Measurements from ENCODE around the gene BSN.

BSN gene, protein sequence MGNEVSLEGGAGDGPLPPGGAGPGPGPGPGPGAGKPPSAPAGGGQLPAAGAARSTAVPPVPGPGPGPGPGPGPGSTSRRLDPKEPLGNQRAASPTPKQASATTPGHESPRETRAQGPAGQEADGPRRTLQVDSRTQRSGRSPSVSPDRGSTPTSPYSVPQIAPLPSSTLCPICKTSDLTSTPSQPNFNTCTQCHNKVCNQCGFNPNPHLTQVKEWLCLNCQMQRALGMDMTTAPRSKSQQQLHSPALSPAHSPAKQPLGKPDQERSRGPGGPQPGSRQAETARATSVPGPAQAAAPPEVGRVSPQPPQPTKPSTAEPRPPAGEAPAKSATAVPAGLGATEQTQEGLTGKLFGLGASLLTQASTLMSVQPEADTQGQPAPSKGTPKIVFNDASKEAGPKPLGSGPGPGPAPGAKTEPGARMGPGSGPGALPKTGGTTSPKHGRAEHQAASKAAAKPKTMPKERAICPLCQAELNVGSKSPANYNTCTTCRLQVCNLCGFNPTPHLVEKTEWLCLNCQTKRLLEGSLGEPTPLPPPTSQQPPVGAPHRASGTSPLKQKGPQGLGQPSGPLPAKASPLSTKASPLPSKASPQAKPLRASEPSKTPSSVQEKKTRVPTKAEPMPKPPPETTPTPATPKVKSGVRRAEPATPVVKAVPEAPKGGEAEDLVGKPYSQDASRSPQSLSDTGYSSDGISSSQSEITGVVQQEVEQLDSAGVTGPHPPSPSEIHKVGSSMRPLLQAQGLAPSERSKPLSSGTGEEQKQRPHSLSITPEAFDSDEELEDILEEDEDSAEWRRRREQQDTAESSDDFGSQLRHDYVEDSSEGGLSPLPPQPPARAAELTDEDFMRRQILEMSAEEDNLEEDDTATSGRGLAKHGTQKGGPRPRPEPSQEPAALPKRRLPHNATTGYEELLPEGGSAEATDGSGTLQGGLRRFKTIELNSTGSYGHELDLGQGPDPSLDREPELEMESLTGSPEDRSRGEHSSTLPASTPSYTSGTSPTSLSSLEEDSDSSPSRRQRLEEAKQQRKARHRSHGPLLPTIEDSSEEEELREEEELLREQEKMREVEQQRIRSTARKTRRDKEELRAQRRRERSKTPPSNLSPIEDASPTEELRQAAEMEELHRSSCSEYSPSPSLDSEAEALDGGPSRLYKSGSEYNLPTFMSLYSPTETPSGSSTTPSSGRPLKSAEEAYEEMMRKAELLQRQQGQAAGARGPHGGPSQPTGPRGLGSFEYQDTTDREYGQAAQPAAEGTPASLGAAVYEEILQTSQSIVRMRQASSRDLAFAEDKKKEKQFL (N-terminal part only)

DNA sequence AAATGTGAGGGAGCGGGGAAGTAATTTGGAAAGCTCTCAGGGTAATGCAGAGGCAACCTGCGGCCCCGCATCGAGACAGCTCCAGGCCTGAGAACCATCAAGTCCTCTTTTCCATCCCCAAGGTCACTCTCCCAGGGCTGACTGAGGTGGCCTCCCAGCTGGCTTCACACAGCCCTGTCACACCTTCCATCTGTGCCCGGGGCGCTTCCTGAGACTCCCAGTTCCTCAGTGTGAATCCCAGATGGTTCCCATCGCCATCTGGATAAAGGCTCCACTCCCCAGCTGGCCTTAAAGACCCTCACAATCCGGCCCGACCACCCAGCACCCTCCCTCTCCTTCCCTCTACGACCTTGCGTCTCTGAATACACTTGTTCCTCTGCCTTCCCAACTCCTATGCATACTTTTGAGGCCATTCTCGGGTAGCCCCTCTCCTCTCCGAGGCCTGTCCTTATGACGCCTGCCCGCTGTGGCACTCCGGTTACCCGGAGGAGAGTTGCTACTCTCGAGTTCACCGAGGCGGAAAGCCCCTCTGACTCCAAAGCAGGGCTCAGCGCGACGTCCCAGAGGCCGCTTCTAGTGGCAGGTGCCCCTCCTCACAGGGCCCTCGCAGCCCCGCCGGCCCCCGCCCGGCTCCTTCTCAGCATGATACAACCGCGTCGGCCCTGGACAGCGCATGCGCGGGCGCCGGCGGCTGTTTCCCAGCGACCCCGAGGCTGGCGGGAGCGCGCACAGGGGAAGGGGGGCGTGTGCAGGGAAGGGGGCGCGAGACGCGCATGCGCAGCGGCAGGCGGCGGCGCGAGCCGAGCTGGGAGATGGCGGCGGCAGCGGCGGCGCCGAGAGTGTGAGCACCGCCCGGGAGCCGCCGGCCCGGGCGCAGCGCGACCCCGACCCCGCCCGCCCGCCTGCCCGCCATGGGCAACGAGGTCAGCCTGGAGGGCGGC lies at the start of gene BSN:
Gene BSN (plus strand): TSS at position 786 of the 941 bp plus-strand sequence. CDS start 126 bp downstream, at position 912.
- Histone ChIP-seq H4K20me1 (peaks cover 11% of the 10 kb centered on the region), H3K27ac (peak within 1 kb of the TSS; percentile 50), H3K9ac (peak within 1 kb of the TSS; percentile 77), H3K4me1 (peaks cover 34% of the 10 kb centered on the region), H3K4me3 (peak within 1 kb of the TSS; percentile 71), H3K9me3 (no peaks in the 10 kb centered on the region), H3K4me2 (peak within 1 kb of the TSS; percentile 97), H3K36me3 (no peaks in the 10 kb centered on the region), H3K27me3 (peaks cover 28% of the 10 kb centered on the region)
- no peak for TF ChIP-seq Cebpa-rat (IDR thresholded peaks at IDR 0.05)

- Histone ChIP-seq H3K9ac (no peak overlapping the region), H4K20me1 (peaks cover 43% of the 10 kb centered on the region), H3K4me3 (no peak overlapping the region), H3K4me2 (no peak overlapping the region), H3K4me1 (peaks cover 7% of the 10 kb centered on the region), H3K27ac (no peak overlapping the region), H3K27me3 (no peaks in the 10 kb centered on the region), H3K36me3 (peaks cover 18% of the 10 kb centered on the region), H3K9me3 (no peaks in the 10 kb centered on the region)
- no peak for TF ChIP-seq Cebpa-rat (IDR thresholded peaks at IDR 0.05)
Measured at GRCh38 chr3:49506906-49507305, 47.4 kb upstream of the BSN start.

DNA sequence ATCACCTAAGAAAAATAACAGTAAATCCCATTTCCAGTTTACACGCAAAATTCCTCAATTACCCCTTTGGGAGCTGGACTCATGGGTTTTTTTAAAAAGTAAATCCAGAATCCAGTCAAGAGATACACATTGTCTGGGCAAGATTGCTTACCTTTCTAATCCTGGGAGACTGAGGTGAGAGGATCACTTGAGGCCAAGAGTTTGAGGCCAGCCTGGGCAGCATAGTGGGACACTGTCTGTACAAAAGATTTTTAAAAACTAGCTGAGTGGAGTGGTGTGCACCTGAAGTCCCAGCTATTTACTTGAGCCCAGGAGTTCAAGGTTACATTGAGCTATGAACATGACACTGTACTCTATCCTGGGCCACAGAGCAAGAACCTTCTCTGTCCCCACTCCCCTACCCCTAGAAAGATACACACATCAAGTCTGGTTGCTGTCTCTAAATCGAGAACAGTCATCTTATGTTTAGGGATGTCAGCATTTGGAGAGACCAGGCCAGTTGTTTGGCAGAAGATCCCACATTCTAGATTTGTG lies 45.2 kb upstream of the BSN start:
- Histone ChIP-seq H3K4me2 (no peak overlapping the region), H3K9ac (no peak overlapping the region), H3K4me3 (no peak overlapping the region), H3K4me1 (peaks cover 7% of the 10 kb centered on the region), H3K27ac (no peak overlapping the region), H3K36me3 (peaks cover 38% of the 10 kb centered on the region), H3K27me3 (no peaks in the 10 kb centered on the region), H4K20me1 (peaks cover 36% of the 10 kb centered on the region), H3K9me3 (no peaks in the 10 kb centered on the region)
- no peak for TF ChIP-seq Cebpa-rat (IDR thresholded peaks at IDR 0.05)

- no peak overlapping the region for H3K9ac ChIP-seq
- H3K27me3 ChIP-seq, result no peaks in the 10 kb centered on the region
- H3K9me3 ChIP-seq, result no peaks in the 10 kb centered on the region
- TF ChIP-seq Cebpa-rat (IDR thresholded peaks at IDR 0.05), result no peak
- H3K4me1 ChIP-seq, result no peaks in the 10 kb centered on the region
- H3K4me2 ChIP-seq, result no peak overlapping the region
- H3K4me3 ChIP-seq, result no peak overlapping the region
- H3K27ac ChIP-seq, result no peak overlapping the region
- H3K36me3 ChIP-seq, result peaks cover 60% of the 10 kb centered on the region
- H4K20me1 ChIP-seq, result peaks cover 34% of the 10 kb centered on the region
Measured at GRCh38 chr3:49511639-49512038, 42.6 kb upstream of the BSN start.

DNA sequence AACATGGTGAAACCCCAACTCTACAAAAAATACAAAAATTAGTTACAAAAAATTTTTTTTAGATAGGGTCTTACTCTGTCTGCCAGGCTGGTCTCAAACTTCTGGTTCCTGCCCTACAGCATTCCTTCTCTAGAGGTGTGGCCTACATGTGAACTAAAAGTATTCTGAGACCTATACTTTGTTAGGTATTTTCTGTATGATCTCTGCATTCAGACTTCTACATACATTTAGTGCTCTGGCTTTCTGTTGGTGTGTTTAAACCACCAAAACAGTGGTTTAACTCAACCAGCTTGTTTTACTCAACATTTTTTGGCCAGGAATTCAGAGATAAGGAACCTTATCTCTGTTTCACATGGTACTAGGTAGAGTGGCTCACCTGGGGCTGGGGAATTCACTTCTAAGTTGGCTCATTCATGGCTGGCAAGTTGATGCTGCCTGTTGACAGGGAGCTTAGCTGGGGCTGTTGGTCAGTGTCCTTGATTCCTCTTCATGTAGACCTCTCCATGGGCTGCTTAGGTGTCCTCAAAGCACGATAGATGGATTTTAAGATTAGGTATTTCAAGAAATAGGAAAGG lies 41.4 kb upstream of the BSN start:
- no peaks in the 10 kb centered on the region for H3K9me3 ChIP-seq
- H3K4me1 ChIP-seq, result no peaks in the 10 kb centered on the region
- no peaks in the 10 kb centered on the region for H3K27me3 ChIP-seq
- no peak for TF ChIP-seq Cebpa-rat (IDR thresholded peaks at IDR 0.05)
- H3K4me3 ChIP-seq, result no peak overlapping the region
- H3K4me2 ChIP-seq, result no peak overlapping the region
- H3K27ac ChIP-seq, result no peak overlapping the region
- H4K20me1 ChIP-seq, result peaks cover 26% of the 10 kb centered on the region
- H3K36me3 ChIP-seq, result peaks cover 72% of the 10 kb centered on the region
- no peak overlapping the region for H3K9ac ChIP-seq

GRCh38 chr3:49513494-49514124 lies 40.7 kb upstream of the BSN start:
- no peak overlapping the region for H3K4me2 ChIP-seq
- no peaks in the 10 kb centered on the region for H3K27me3 ChIP-seq
- peaks cover 80% of the 10 kb centered on the region for H3K36me3 ChIP-seq
- no peaks in the 10 kb centered on the region for H3K4me1 ChIP-seq
- no peak overlapping the region for H3K27ac ChIP-seq
- H3K4me3 ChIP-seq, result no peak overlapping the region
- peaks cover 27% of the 10 kb centered on the region for H4K20me1 ChIP-seq
- H3K9me3 ChIP-seq, result no peaks in the 10 kb centered on the region
- no peak for TF ChIP-seq Cebpa-rat (IDR thresholded peaks at IDR 0.05)
- no peak overlapping the region for H3K9ac ChIP-seq

DNA sequence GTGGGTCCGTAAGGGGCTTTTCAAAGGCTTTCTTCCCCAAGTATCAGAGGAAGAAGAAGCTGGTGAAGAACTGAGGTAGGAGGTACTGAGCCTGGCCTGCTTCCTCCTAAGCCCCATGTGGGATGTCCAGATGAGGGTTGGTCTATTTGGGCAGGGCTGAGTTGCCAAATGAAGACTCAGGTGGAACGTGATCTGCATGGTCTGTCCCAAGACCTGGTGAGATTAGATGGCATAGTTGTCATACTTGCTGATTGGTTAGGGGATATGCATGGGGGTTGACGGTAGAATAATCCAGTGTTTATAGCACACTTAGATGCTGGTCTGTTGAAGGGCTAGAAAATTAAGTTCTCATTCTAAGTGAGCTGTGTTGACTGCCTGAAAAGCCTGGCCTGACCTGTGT lies 36.3 kb upstream of the BSN start:
- Histone ChIP-seq H3K9ac (no peak overlapping the region), H3K27me3 (no peaks in the 10 kb centered on the region), H3K4me1 (no peaks in the 10 kb centered on the region), H3K36me3 (peaks cover 85% of the 10 kb centered on the region), H3K27ac (no peak overlapping the region), H4K20me1 (peaks cover 39% of the 10 kb centered on the region; the same call in 1 of the 2 replicates), H3K9me3 (no peaks in the 10 kb centered on the region), H3K4me2 (no peak overlapping the region), H3K4me3 (no peak overlapping the region)
- TF ChIP-seq Cebpa-rat (IDR thresholded peaks at IDR 0.05), result no peak

DNA sequence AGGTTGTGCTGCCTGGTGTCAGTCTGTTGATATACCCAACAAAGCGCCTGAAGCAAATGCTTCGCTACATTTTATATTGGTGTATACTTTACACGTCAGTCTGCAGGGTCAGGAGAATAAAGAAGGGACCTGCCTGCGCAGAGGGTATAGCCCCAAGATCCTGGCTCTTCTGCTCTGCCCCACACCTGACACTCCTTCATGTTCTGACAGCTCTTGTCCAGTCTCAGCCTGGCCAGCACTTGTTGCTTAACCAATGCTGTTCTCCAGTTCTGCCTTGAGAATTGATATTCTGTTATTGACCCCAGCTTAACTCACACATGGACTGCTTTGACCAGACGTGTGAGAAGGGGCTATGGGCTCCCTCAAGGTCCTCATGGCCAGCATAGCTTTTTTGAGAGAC lies 35.8 kb upstream of the BSN start:
- no peak overlapping the region for H3K4me3 ChIP-seq
- H3K9ac ChIP-seq, result no peak overlapping the region
- no peaks in the 10 kb centered on the region for H3K27me3 ChIP-seq
- no peak for TF ChIP-seq Cebpa-rat (IDR thresholded peaks at IDR 0.05)
- peaks cover 39% of the 10 kb centered on the region; the same call in 1 of the 2 replicates for H4K20me1 ChIP-seq
- peaks cover 85% of the 10 kb centered on the region for H3K36me3 ChIP-seq
- H3K27ac ChIP-seq, result no peak overlapping the region
- H3K4me1 ChIP-seq, result no peaks in the 10 kb centered on the region
- H3K9me3 ChIP-seq, result no peaks in the 10 kb centered on the region
- no peak overlapping the region for H3K4me2 ChIP-seq
